ENCODE results near the gene TMEM144.
"Not testable (repeated sequence)": the region's sequence is repeated elsewhere in the genome, so short reads cannot be mapped to it uniquely, and the experiment has no call there.

The TMEM144 gene

DNA sequence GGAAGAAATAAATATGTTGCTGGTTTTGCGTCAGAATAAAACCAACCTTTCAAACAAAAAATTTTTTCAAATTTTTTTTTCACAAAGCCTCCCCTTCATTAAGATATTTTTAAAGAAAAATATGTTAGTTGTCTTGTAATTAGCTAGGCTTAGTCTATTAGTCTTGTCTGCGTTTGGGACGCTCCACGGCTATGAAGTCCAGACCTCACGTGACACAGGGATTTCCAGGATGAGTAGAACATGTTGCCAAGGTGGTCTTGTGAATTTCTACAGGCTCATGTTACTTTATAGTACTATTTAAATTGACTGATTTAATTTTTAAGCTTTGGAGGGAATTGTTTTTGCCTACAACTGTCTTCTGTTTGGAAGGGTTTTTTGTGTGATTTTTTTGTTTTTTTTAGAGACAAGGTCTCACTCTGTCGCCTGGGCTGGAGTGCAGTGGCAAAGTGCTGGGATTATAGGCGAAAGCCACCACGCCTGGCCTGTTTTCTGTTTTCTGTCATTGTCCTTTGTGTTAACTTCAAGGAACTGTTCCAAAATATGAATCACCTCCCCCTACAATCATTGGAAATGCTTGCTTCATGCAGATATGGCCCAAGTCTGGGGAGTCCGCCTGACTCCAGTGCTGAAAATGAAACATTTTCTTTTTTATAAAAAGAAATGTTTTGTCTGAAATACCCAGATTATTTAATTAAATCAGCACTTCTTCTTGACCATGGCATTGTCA lies 26.2 kb downstream of the TMEM144 start:
- DNase-seq (ENCODE audit: low spot score) = no peak

GRCh38 chr4:158238575-158238974 lies 28.3 kb downstream of the TMEM144 start:
- no peak for DNase-seq (ENCODE audit: low spot score)

DNA sequence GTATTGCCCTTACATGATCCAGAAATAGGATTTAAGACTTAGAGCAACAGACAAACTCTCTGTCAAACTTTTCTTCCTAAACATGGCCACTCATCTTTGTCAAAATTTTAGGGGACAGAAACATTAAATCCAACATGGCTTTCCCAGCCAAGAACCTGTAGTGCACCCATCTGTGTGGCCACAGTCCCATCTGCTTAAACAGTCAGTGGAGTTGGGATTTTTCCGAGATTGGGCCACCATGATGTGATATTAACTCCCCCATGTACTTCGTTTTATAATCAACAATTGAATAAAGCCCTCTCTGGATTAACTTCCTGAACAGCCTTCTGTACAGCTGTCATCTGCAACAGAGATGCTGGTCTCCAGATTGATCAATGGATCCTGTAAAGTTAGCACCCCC lies 28.9 kb downstream of the TMEM144 start:
- DNase-seq (ENCODE audit: low spot score) = no peak

DNA sequence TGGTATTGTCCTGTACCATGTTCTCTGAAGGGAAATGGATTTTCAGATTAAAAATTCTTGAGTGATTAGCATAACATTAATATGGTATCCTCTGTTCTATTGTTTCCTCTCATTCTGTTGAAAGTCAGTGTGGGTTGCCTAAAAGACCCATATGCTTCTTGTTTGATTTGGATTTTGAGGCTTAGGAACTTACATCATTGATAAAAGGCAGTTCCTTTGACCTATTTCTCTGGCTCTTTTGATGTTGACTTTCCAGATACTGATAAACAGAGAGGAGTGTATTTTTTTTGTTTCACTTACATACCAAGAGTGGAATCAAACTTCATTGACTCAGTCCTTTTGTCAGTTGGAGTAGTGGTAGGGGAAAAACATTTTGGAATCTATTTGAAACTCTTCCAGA lies 32.8 kb downstream of the TMEM144 start:
- DNase-seq (ENCODE audit: low spot score) = no peak

DNA sequence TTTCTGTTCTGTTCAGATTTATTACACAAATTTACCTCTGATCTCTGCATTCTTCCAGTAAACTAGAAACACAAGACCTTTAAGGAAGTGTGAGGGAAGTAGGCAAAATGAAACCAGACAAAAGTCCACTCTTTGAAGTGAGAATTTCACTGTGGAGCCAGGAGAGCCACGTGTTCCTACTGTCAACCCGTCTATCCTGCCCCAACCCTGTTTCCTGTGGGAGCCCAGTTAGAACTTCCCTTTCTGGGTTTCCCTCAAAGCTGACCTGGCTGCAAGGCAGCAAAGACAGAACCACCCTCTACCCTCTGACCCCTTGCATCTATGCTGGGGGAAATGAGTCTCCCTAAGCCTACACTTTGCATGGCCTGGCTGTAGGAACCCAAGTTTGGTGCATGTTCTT lies 40.0 kb downstream of the TMEM144 start:
- DNase-seq (ENCODE audit: low spot score) = no peak

DNA sequence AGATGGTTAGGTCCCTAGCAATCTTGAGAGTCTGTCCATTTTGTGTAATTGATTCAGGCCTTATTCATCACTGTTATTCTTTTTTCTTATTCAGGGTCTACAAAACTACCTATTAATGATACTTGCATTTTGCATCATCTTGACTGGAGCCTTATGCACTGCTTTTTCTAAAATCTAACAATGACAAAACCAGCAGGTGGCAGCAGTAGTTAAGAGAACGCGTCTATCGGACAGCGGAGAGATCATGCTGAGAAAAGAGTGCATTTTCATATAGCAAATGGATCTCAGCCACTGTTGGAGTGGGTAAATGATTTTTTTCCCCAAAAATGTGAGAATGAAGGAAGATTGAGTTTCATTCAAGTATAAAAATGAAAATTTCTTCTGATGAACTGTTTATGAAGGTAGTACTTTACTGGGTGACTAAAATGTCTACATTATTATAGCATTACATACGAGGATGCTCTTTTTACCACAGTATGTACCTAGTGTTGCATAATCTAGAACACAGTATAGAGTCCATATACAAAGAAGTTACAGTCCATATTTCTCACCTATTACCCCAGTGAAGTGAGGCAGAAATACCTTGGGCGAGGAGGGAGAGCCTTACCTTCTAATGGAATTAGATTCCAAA lies 43.2 kb downstream of the TMEM144 start:
- peak; percentile 65 for DNase-seq (ENCODE audit: low spot score)

GRCh38 chr4:158254292-158254691 lies 44.0 kb downstream of the TMEM144 start:
- no peak for DNase-seq (ENCODE audit: low spot score)

DNA sequence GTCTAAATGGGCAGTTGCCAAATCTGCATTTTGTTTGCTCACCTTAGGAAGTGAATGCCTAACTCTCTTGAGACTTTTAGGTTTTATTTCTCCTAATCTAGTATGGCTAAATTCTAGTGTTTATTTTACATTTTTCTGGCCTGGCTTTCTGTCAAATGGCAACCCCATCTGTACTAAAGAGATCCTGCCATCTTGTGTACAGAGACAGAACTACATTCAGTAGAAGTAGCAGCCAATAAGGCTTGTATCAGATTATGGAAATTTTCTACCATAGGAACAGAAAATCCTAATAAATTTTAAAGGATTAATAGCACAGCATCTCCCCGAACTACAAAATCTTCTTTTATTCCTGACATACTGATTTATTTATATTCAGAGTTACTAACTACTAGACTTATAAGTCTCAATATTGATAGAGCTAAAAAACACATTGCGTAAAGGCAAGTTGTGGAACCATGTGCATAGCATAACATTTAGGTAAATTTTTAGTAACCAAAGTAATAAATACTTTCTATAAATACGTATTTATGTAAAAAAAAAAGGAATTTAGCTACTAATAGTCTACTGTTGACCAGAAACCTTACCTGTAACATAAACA lies 45.5 kb downstream of the TMEM144 start:
- DNase-seq (ENCODE audit: low spot score) = peak; percentile 52

DNA sequence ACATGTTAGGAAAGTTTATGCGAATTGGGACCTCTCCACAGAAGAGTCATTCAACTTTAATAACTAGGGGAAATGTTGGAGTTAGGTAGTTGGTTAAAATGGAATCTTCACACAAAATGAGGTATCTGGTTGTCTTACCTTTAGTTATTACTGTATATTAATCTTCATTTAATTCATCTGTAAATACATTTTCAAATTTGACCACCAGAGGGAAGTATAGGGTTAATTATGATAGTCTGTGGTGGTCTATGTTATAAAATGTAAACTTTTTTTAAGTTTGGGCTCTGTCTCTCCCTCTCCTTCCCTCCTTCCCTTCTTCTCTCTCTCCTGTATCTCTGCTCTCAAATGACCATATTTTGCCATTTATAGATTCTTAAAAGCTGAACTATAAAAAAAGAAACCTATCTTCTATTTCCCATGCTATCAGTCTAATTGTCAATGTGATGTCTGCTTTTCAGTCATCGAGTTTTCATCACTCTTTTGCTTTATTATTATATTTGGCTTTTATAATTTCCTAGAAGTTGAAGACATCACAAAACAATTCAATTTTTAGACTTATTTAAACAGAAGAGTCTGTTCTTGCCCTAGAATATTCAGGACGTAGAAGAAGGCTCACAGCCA lies 49.8 kb downstream of the TMEM144 start:
- no peak for DNase-seq (ENCODE audit: low spot score)

- DNase-seq (ENCODE audit: low spot score) = no peak
Measured at GRCh38 chr4:158261480-158261879, 51.2 kb downstream of the TMEM144 start.

DNA sequence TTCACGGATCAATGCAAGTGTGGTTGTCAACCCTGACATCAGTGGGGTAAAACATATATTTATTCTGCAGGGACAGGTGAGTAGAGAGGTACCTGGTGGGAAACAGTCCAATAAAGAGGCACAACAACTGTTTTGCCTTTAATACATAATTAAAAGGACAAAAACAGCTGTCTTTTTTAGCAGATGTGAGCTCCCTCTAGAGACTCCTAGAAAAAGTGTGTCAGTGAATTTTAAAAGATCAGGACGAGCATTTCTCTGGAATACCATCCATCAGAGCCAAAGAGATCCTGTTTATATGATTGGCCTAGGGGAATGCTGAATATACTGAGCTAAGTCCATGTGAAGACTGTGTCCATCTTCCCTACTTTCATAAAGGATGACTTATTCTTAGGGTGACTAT lies 58.3 kb downstream of the TMEM144 start:
- DNase-seq (ENCODE audit: low spot score) = no peak

DNA sequence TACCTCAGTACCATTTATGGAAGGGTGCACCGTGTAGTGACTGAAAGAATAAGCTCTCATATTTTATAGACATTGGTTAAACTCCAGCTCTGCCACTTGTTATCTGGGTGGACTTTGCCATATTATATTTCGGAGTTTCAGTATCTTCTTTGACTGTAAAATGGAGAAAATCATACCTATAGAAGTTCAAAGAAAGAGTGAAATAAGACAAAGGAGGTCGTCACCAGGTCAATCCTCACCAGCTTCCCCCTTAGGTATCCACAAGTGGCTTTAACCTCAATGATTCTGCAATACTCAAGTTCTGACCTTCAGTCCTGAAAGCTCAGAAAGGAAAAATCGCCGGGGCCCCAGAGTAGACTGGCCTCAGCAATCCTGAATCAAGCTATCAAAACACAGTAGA lies 64.3 kb downstream of the TMEM144 start:
- DNase-seq (ENCODE audit: low spot score) = no peak

DNA sequence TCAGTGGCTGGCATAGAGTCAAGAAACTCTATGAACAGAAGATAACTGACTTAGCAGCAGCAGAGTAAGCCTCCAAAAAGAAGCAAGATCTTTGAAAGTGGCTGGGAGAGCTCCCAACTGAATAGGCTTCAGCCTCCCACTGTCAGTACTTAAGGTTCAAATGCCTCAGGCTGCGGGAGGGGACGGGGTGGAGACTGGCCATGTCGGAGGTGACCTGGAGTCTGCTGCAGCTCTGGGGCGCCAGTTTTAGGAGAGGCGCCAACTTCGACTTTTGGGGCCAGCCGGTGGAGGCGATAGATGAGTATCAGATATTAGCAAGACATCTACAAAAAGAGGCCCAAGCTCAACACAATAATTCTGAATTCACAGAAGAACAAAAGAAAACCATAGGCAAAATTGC lies 67.3 kb downstream of the TMEM144 start:
- DNase-seq (ENCODE audit: low spot score) = no peak

DNA sequence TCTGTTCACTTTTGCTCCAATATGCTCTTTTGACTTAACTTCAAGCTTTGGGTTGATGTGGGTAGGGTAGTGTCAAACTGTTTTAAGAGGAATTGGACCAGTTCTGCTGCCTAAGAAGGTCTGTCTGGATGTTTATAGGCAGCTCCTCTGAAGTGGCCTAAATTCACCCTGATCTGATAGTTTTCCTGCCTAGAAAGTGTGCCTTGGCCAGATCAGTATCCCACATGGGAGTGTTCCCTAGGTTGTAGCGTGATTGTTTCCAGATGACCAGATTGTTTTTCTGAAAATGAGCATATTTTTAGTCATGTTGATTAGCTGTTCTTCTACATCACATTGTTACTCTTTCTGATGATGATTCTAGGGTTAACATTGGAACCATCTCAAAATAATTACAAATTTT lies 68.8 kb downstream of the TMEM144 start:
- not testable (repeated sequence) for DNase-seq (ENCODE audit: low spot score)

- no peak for DNase-seq (ENCODE audit: low spot score)
Measured at GRCh38 chr4:158280856-158281255, 70.6 kb downstream of the TMEM144 start.

DNA sequence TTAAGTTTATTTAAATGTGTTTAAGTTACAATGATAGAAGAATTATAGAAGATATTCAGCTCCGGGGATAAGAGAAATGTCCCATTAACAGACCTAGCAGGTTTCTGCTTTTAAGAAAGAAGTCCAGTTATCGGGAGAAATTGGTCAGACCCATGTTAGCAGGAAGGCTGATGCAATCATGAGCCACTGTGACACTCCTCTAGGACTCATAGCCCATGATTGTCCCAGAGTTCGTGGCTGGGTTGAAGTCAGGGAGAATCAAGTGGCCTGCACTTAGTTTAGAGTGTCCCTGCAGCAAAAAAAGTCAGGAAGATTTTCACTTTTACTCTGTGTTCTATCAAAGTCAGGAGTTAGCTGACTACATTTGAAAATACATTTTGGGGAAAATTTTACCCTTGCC lies 72.0 kb downstream of the TMEM144 start:
- peak; percentile 9 for DNase-seq (ENCODE audit: low spot score)

DNA sequence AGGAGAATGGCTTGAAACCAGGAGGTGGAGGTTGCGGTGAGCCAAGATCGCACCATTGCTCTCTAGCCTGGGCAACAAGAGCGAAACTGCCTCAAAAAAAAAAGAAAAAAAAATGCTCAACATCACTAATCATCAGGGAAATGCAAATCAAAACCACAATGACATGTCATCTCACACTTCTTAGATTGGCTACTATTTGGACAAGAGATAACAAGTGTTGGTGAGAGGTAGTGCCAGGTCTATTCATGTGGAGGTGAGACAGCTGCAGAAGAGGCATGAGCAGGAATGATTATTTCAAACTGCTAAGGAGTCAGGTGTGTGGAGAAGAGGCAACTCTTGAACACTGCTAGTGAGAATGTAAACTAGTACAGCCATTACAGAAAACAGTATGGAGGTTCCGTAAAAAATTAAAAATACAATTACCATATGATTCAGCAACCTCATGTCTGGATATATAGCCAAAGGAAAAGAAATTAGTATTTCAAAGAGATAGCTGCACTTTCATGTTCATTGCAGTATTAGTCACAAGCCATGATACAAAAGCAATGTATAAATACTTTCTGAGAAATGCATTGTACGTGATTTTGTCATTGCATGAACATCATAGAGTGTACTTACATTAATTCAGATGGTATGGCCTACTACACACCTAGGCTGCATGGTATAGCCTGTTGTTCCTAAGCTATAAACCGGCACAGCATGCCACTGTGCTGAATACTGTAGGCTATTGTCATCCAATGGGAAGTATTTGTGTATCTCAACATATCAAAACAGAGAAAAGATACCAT lies 75.3 kb downstream of the TMEM144 start:
- DNase-seq (ENCODE audit: low spot score) = no peak

GRCh38 chr4:158290912-158291311 lies 80.6 kb downstream of the TMEM144 start:
- DNase-seq (ENCODE audit: low spot score) = no peak

DNA sequence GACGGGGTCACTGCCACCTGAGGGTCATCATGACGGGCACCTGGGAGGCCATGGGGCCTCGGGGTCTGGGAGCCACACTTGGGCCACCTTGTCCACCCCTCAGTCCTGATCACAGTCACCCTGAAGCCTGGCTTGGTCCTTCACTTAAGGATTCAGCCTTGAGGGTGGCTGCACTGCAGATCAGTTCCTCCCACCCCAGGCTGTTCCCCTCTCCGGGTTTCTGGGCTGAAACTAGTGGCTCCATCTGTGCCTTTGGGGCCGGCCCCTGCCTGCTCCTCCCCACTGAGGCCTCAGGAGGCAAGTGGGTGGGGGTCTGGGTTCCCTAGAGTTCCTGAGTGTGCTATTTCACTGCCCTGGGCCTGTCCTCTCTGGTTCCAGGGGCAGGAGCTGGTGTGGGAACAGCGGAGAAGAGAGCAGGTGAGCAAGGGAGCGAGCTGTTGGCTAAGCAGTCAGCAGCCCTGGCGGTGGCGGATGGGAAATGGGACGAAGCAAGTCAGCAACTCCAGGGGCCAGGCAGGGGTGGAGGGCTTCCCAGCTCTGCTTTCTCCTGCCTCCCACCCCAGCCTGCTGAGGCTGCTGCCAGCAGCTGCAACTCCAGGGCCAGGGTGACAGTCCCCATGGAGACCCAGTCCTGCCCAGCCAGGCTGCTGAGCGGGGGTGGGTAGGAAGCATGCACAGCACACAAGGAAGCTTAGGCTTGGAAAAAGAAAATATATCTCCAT lies 81.2 kb downstream of the TMEM144 start:
- no peak for DNase-seq (ENCODE audit: low spot score)

DNA sequence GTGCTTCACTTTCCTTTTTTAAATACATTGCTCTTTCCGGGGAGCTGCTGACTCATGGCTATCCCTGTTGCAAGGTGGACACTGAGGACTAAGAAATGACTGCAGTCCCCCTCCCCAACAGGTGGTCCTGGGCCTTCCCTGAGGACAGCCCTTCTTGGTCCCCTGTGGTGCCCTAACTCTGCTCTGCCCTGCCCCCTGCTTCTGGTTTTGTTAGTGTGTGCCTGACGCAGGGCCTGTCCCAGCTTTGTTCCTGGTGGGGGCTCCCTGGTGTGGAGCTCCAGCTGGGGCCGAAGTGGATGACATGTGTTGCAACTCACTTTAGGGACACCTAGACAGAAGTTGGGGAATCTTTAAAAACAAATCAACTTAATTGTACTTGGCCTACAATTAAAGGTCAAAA lies 81.9 kb downstream of the TMEM144 start:
- no peak for DNase-seq (ENCODE audit: low spot score)

DNA sequence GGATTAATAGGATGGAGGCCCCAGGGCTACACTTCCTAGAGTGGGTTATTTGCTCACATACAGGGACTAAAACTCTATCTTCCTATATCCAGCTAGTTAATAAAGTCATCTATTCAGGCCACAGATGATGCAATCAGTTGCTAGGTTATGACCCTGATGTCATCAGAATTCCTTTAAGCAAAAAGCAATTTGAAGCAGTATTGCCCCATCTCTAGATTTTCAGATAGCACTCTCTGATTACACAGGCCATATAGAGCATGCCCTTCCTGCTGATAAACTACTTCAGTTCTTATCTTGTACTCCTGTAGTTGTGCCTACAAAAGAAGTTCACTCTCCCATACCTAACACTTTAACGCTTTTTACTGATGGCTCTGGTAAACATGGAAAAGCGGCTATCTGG lies 84.8 kb downstream of the TMEM144 start:
- DNase-seq (ENCODE audit: low spot score) = no peak

GRCh38 chr4:158297866-158298265 lies 87.6 kb downstream of the TMEM144 start:
- DNase-seq (ENCODE audit: low spot score) = no peak

Measured in GM03348 (cell line).